ENCODE data around the gene ZNF275.

GRCh38 chrX:153334654-153335295 lies 822 bp downstream of the ZNF275 start:
- TF ChIP-seq CTCF (conservative IDR thresholded peaks at IDR 0.05; ENCODE audit: low read length) (no peak), EZH2phosphoT487 (IDR thresholded peaks at IDR 0.05; ENCODE audit: borderline replicate concordance) (no peak)

Measured in Loucy (cell line).